GM19328 (cell line): ENCODE data around the gene PTMA.
A peak's percentile ranks its signal among the peaks of the same experiment; 100 is the strongest.

Experiments
- ATAC-seq: cut with Tn5 transposase; IDR thresholded peaks from one replicate; pipeline ENCODE4 v1.9.1; 2021; ENCODE audit warnings: mild to moderate bottlenecking, moderate library complexity; ENCODE audit not compliant: unreplicated experiment

Gene PTMA

GRCh38 chr2:231674587-231675338 lies 33.6 kb upstream of the PTMA start:
- ATAC-seq: peak; percentile 40

- no peak for ATAC-seq
Observed at GRCh38 chr2:231676243-231676642, 32.1 kb upstream of the PTMA start.

- no peak for ATAC-seq
Observed at GRCh38 chr2:231677632-231678104, 30.7 kb upstream of the PTMA start.

- no peak for ATAC-seq
Observed at GRCh38 chr2:231679908-231680284, 28.4 kb upstream of the PTMA start.

GRCh38 chr2:231680285-231680991 lies 27.9 kb upstream of the PTMA start:
- ATAC-seq: no peak

- no peak for ATAC-seq
Observed at GRCh38 chr2:231680992-231681852, 27.1 kb upstream of the PTMA start.

GRCh38 chr2:231682603-231683291 lies 25.6 kb upstream of the PTMA start:
- no peak for ATAC-seq

- no peak for ATAC-seq
Observed at GRCh38 chr2:231683292-231684235, 24.8 kb upstream of the PTMA start.

GRCh38 chr2:231684314-231685223 lies 23.8 kb upstream of the PTMA start:
- ATAC-seq: no peak

- no peak for ATAC-seq
Observed at GRCh38 chr2:231685349-231686191, 22.8 kb upstream of the PTMA start.

- no peak for ATAC-seq
Observed at GRCh38 chr2:231686192-231687100, 21.9 kb upstream of the PTMA start.

GRCh38 chr2:231687133-231687852 lies 21.0 kb upstream of the PTMA start:
- peak; percentile 70 for ATAC-seq

GRCh38 chr2:231687961-231688360 lies 20.4 kb upstream of the PTMA start:
- no peak for ATAC-seq

GRCh38 chr2:231688719-231689118 lies 19.6 kb upstream of the PTMA start:
- no peak for ATAC-seq

- no peak for ATAC-seq
Observed at GRCh38 chr2:231689124-231689893, 19.0 kb upstream of the PTMA start.
